Measurements from ENCODE around the gene CEBPB.
"Not testable (repeated sequence)": the region's sequence is repeated elsewhere in the genome, so short reads cannot be mapped to it uniquely, and the experiment has no call there.

Gene CEBPB

GRCh38 chr20:50193836-50194421, 3.3 kb downstream of the CEBPB start:
- no peak for DNase-seq

- no peak for DNase-seq
Observed at GRCh38 chr20:50194422-50194830, 3.8 kb downstream of the CEBPB start.

GRCh38 chr20:50194831-50195523, 4.3 kb downstream of the CEBPB start:
- no peak for DNase-seq

- no peak for DNase-seq
Observed at GRCh38 chr20:50195524-50196120, 5.0 kb downstream of the CEBPB start.

- DNase-seq: no peak
Observed at GRCh38 chr20:50196248-50196647, 5.6 kb downstream of the CEBPB start.

- DNase-seq: no peak
Observed at GRCh38 chr20:50196896-50197295, 6.3 kb downstream of the CEBPB start.

- DNase-seq: no peak
Observed at GRCh38 chr20:50197463-50198179, 7.0 kb downstream of the CEBPB start.

- no peak for DNase-seq
Observed at GRCh38 chr20:50198180-50198666, 7.6 kb downstream of the CEBPB start.

GRCh38 chr20:50198716-50199115, 8.1 kb downstream of the CEBPB start:
- no peak for DNase-seq

- DNase-seq: no peak
Observed at GRCh38 chr20:50199703-50200102, 9.1 kb downstream of the CEBPB start.

GRCh38 chr20:50200482-50201104, 10.0 kb downstream of the CEBPB start:
- DNase-seq: no peak

GRCh38 chr20:50201710-50202109, 11.1 kb downstream of the CEBPB start:
- DNase-seq: not testable (repeated sequence)

- no peak for DNase-seq
Observed at GRCh38 chr20:50202677-50203076, 12.0 kb downstream of the CEBPB start.

GRCh38 chr20:50203951-50204937, 13.6 kb downstream of the CEBPB start:
- DNase-seq: no peak

GRCh38 chr20:50207026-50207425, 16.4 kb downstream of the CEBPB start:
- no peak for DNase-seq

GRCh38 chr20:50208085-50208491, 17.5 kb downstream of the CEBPB start:
- DNase-seq: no peak

GRCh38 chr20:50208815-50209214, 18.2 kb downstream of the CEBPB start:
- not testable (repeated sequence) for DNase-seq

GRCh38 chr20:50210066-50210619, 19.5 kb downstream of the CEBPB start:
- DNase-seq: no peak

GRCh38 chr20:50211091-50211490, 20.5 kb downstream of the CEBPB start:
- no peak for DNase-seq

GRCh38 chr20:50213531-50214106, 23.0 kb downstream of the CEBPB start:
- no peak for DNase-seq

All from bone marrow (tissue), 2 donors.